ENCODE results near the gene PTPN6. TPM values are rescaled to one million over a fixed set of nuclear protein-coding genes. Genes with fewer than 3 reads are reported as not detected.

PTPN6 gene
- total RNA-seq, 1 experiment from 2014 or later = 19.8 TPM

- H3K27ac ChIP-seq (ENCODE audit: insufficient read length, low read depth, low read length) = no peak overlapping the region
- no CpG with 5 or more reads among the region's 1 CpG for WGBS (ENCODE audit: extremely low coverage, insufficient read length, low lambda C conversion rate)
- H2AK5ac ChIP-seq (ENCODE audit: insufficient read length, low read length) = no peak overlapping the region
- H2BK120ac ChIP-seq (ENCODE audit: low read depth, low read length, poor library complexity, severe bottlenecking) = no peak overlapping the region
- peak overlapping the region; percentile 25 for H3K18ac ChIP-seq (ENCODE audit: insufficient read length, low read depth, low read length)
- no peak overlapping the region for H3K14ac ChIP-seq (ENCODE audit: insufficient read depth, low read length)
- no peaks in the 10 kb centered on the region; the same call in 1 of the 2 replicates for H3K27me3 ChIP-seq (ENCODE audit: insufficient read depth, low read length)
- Mint-ChIP-seq H3K27ac (peak overlapping the region in 1 of 3 experiments; percentile 17; a peak in 3 of 7 replicates), H3K4me1 (peaks cover 4 to 14% of the 10 kb centered on the region in 2 experiments), H3K27me3 (ENCODE audit: low read depth) (peaks cover 7% of the 10 kb centered on the region), H3K36me3 (ENCODE audit: insufficient read depth in 1 of 3, low read depth in 3 of 3) (no peaks in the 10 kb centered on the region), H3K4me3 (no peak overlapping the region), H3K9me3 (no peaks in the 10 kb centered on the region)
- no peak overlapping the region for H4K91ac ChIP-seq (ENCODE audit: insufficient read length, low read depth, low read length)
- H4K20me1 ChIP-seq (ENCODE audit: control insufficient read depth, insufficient read depth, insufficient read length) = peaks cover 2% of the 10 kb centered on the region
- no peak overlapping the region for H2BK20ac ChIP-seq (ENCODE audit: low read depth, low read length, poor library complexity, severe bottlenecking)
- TF ChIP-seq CTCF (conservative IDR thresholded peaks at IDR 0.05) = no peak
- no peak overlapping the region for H3T11ph ChIP-seq (ENCODE audit: low read length)
- no peak overlapping the region for H2BK12ac ChIP-seq (ENCODE audit: insufficient read length, low read depth, low read length)
- H4K8ac ChIP-seq (replicated peaks; ENCODE audit: insufficient read length, low read depth, low read length) = no peak overlapping the region
- DNase-seq = no peak
- no peaks in the 10 kb centered on the region for H3K9me3 ChIP-seq (ENCODE audit: control insufficient read depth, low read depth, low read length)
- no peak overlapping the region for H2AFZ ChIP-seq (ENCODE audit: low read length)
- no peak overlapping the region for H4K5ac ChIP-seq (ENCODE audit: insufficient read length, low read depth, low read length)
- peaks cover 2% of the 10 kb centered on the region; the same call in 1 of the 2 replicates for H3K4me1 ChIP-seq (ENCODE audit: insufficient read depth, low read length)
- H3K79me2 ChIP-seq (ENCODE audit: insufficient read depth, low read length) = no peaks in the 10 kb centered on the region
- H3K23me2 ChIP-seq (ENCODE audit: insufficient read length, low read depth, low read length, poor library complexity, severe bottlenecking) = peaks cover 3% of the 10 kb centered on the region
- no peak overlapping the region for H3K56ac ChIP-seq (ENCODE audit: insufficient read length, low read depth, low read length)
- H3K79me1 ChIP-seq (ENCODE audit: insufficient read depth, low read depth, low read length, poor library complexity, severe bottlenecking) = no peaks in the 10 kb centered on the region
- H3K9ac ChIP-seq (ENCODE audit: extremely low read depth, insufficient read length, low read length) = no peak overlapping the region
- H3K4me2 ChIP-seq (ENCODE audit: insufficient read depth, insufficient read length, low read length) = no peak overlapping the region
- H3K4ac ChIP-seq (ENCODE audit: low read depth, low read length) = no peak overlapping the region
- no peak overlapping the region for H2BK5ac ChIP-seq (ENCODE audit: insufficient read length, low read length)
- no peak overlapping the region for H3K23ac ChIP-seq (ENCODE audit: insufficient read length, low read depth, low read length)
- H2BK15ac ChIP-seq (ENCODE audit: low read depth, low read length) = no peak overlapping the region
Measured at GRCh38 chr12:6903722-6904121, 47.4 kb upstream of the PTPN6 start.

Measured in H9 (cell line).